Measurements from ENCODE around the gene LRMDA. TPM values are rescaled to one million over a fixed set of nuclear protein-coding genes. Genes with fewer than 3 reads are reported as not detected.

LRMDA gene
- total and polyA plus RNA-seq, 7 donors, result 2.8 to 22.2 (median 9.0) TPM

GRCh38 chr10:76393875-76394706 is 962.7 kb downstream of the LRMDA start:
- H3K9me3 ChIP-seq, result no peaks in the 10 kb centered on the region
- no peaks in the 10 kb centered on the region for H3K36me3 ChIP-seq
- no peak overlapping the region for H3K27ac ChIP-seq
- peaks cover 0 to 53% (median 30%) of the 10 kb centered on the region in 4 donors for H3K4me1 ChIP-seq
- TF ChIP-seq CTCF (IDR thresholded peaks at IDR 0.05) (no peak), EP300 (IDR thresholded peaks at IDR 0.05) (no peak), POLR2AphosphoS5 (IDR thresholded peaks at IDR 0.05) (no peak), POLR2A (IDR thresholded peaks at IDR 0.05) (no peak)
- no peak overlapping the region for H3K4me3 ChIP-seq
- WGBS, 2 donors, result 96 to 97% methylated on average over 3 of the region's 3 CpGs
- intact Hi-C loops (cut with DNase I), result loop anchor here (10.0 kb wide), 1 partner anchor 109 kb away; no protein-coding TSS in a partner anchor
- DNase-seq, result no peak
- H3K27me3 ChIP-seq, result no peaks in the 10 kb centered on the region

DNA sequence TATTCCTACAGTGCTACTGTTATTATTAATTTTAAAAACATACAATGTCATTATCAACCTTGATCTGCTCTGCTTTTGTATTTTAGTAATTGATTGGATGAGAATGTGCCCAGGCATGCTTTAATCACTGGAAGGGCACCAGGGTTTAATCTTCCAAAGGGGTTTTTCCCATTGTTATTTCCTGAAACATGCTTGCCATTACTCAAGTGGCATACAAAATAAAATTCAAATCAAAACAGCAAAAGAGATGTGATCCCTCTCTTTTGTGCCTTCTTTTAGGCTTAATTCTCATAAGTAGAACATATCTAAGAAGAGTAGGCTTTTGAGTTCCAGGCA is 963.3 kb downstream of the LRMDA start:
- Histone ChIP-seq H3K9me3 (no peaks in the 10 kb centered on the region), H3K27ac (no peak overlapping the region), H3K4me3 (no peak overlapping the region), H3K4me1 (peaks cover 0 to 59% (median 32%) of the 10 kb centered on the region in 4 donors), H3K27me3 (no peaks in the 10 kb centered on the region), H3K36me3 (no peaks in the 10 kb centered on the region)
- DNase-seq, result no peak
- intact Hi-C loops (cut with DNase I), result loop anchor here (5.0 to 10.0 kb wide), 3 partner anchors 63 to 493 kb away; no protein-coding TSS in a partner anchor
- TF ChIP-seq POLR2A (IDR thresholded peaks at IDR 0.05), result no peak

- TF ChIP-seq CTCF (IDR thresholded peaks at IDR 0.05) (no peak), POLR2A (IDR thresholded peaks at IDR 0.05) (no peak), POLR2AphosphoS5 (IDR thresholded peaks at IDR 0.05) (no peak), EP300 (IDR thresholded peaks at IDR 0.05) (no peak)
- no peak for DNase-seq
- Histone ChIP-seq H3K27ac (no peak overlapping the region), H3K36me3 (no peaks in the 10 kb centered on the region), H3K4me1 (peaks cover 0 to 61% (median 32%) of the 10 kb centered on the region in 4 donors), H3K27me3 (no peaks in the 10 kb centered on the region), H3K9me3 (no peaks in the 10 kb centered on the region), H3K4me3 (no peak overlapping the region)
- intact Hi-C loops (cut with DNase I), result loop anchor here (5.0 to 10.0 kb wide), 3 partner anchors 62 to 492 kb away; no protein-coding TSS in a partner anchor
- WGBS, 2 donors, result 95% methylated on average over 1 of the region's 1 CpG
Measured at GRCh38 chr10:76395251-76395650, 963.8 kb downstream of the LRMDA start.

DNA sequence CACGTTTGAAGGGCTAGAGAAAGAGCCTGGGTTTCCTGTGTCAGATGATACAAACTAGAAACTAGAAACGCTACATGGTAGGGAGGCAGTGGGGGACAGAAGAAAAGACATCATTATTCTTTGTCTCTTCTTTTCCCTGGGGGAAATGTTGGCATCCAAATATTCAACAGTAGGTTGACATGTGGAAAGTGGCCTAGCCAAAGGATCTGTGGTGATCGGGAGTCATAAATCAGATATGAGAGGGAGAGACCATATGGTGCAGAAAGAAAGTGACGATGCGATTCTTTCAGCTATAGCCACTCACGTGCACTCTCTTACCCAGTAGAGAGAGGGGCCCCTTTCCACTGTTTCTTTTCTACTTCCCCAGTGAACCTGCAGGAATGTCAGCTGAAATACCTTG is 964.7 kb downstream of the LRMDA start:
- H3K4me3 ChIP-seq, result no peak overlapping the region
- DNase-seq, result no peak
- H3K27me3 ChIP-seq, result no peaks in the 10 kb centered on the region
- peak overlapping the region in 3 of 4 donors; percentile 75 to 83 (median 77) for H3K27ac ChIP-seq
- H3K4me1 ChIP-seq, result peaks cover 0 to 61% (median 32%) of the 10 kb centered on the region in 4 donors
- H3K36me3 ChIP-seq, result no peaks in the 10 kb centered on the region
- 76 to 94% methylated on average over 6 of the region's 6 CpGs for whole genome bisulfite sequencing, 2 donors
- no peaks in the 10 kb centered on the region for H3K9me3 ChIP-seq
- TF ChIP-seq POLR2AphosphoS5 (IDR thresholded peaks at IDR 0.05), result no peak
- intact Hi-C loops (cut with DNase I), result loop anchor here (2.0 to 10.0 kb wide), 5 partner anchors 43 to 491 kb away; no protein-coding TSS in a partner anchor

DNA sequence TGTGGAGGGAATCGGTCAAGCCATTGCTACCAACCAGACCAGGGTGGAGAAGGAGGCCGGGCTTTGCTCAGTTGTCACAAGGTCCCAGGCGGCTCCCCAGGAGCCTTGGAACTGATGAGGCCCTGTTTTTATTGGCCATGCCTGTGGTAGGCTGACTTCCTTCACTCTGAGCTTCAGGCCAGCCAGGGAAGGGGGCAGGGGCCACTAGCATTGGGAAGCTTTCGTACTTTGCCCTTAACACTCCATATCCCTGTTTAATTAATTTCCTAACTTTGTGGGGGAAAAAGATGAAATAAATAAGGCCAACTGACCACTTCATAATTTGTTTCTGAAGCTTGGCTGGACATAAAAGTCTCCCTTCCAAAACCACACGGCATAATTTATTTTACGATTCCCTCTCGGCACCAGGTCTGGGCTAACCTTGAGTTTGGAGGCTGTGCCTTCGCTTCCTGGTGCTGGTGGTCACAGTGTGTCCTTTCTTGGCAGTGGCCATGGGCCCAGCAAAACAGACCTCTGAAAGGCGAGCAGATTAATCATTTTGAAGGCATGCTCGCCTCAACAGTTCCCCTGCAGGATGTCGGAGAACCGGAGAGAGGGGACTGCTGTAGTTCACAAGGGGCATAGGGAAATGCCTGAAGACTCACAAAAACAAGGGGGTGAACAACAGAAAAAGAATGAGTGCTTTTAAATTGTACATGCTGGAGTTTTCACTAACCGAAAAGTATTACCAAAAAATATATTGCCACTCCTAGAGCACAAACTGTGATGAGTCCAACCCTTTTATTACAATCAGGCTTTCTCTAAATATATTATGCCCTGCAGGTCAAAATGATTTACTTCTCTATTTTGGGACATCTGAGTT is 966.0 kb downstream of the LRMDA start:
- Histone ChIP-seq H3K4me1 (peaks cover 0 to 61% (median 32%) of the 10 kb centered on the region in 4 donors), H3K4me3 (peak overlapping the region in 1 of 4 donors; percentile 2), H3K27me3 (no peaks in the 10 kb centered on the region), H3K27ac (peak overlapping the region; percentile 75 to 83 (median 76)), H3K9me3 (no peaks in the 10 kb centered on the region), H3K36me3 (no peaks in the 10 kb centered on the region)
- WGBS, 2 donors, result 84 to 92% methylated on average over 13 of the region's 13 CpGs
- peak; percentile 94 for DNase-seq
- intact Hi-C loops (cut with DNase I), result loop anchor here (1.0 to 10.0 kb wide), 8 partner anchors 45 to 576 kb away; no protein-coding TSS in a partner anchor
- TF ChIP-seq POLR2AphosphoS5 (IDR thresholded peaks at IDR 0.05) (peak; percentile 73 to 89 (median 76)), EP300 (IDR thresholded peaks at IDR 0.05) (peak in 3 of 4 donors; percentile 10 to 46 (median 39)), CTCF (IDR thresholded peaks at IDR 0.05) (no peak), POLR2A (IDR thresholded peaks at IDR 0.05) (no peak)

Data from sigmoid colon (tissue), 7 donors.